HepG2 (cell line): ENCODE measurements around the gene MAP4K3. TPM values are rescaled to one million over a fixed set of nuclear protein-coding genes. Genes with fewer than 3 reads are reported as not detected.

ENCODE experiments used
- GLI4 ChIP-seq: sonication (generic); formaldehyde crosslinking; IDR thresholded peaks from 2 replicates; pipeline ENCODE4 v1.5.1; 2020; ENCODE audit warnings: missing genetic modification reagents, mild to moderate bottlenecking, moderate library complexity, borderline replicate concordance
- HHEX ChIP-seq: IDR thresholded peaks from 2 replicates; pipeline ENCODE4 v1.6.1; 2016; ENCODE audit warnings: control low read depth
- ISL2 ChIP-seq: sonication (generic); formaldehyde crosslinking; IDR thresholded peaks from 2 replicates; pipeline ENCODE4 v1.5.0; 2020; ENCODE audit warnings: missing genetic modification reagents
- NFE2L2 ChIP-seq: fragments of 150-350 bp; IDR thresholded peaks from 2 replicates; pipeline ENCODE4 v1.6.1; 2014; ENCODE audit warnings: low read length
- SMAD3 ChIP-seq: sonication (generic); formaldehyde crosslinking; IDR thresholded peaks from 2 replicates; pipeline ENCODE4 v1.4.0; 2020; ENCODE audit warnings: missing genetic modification reagents
- TSC22D2 ChIP-seq: sonication (generic); formaldehyde crosslinking; IDR thresholded peaks from 2 replicates; pipeline ENCODE4 v1.5.1; 2020; ENCODE audit warnings: missing genetic modification reagents, mild to moderate bottlenecking, borderline replicate concordance
- ZFP36 ChIP-seq: fragments of 150-350 bp; IDR thresholded peaks from 2 replicates; pipeline ENCODE4 v1.6.1; 2018; ENCODE audit warnings: borderline replicate concordance, low read length, low read depth; ENCODE audit not compliant: partially characterized antibody
- ZNF224 ChIP-seq: sonication (generic); formaldehyde crosslinking; IDR thresholded peaks from 2 replicates; pipeline ENCODE4 v1.5.0; 2020; ENCODE audit warnings: mild to moderate bottlenecking, missing genetic modification reagents
- ZNF318 ChIP-seq: sonication (generic); formaldehyde crosslinking; IDR thresholded peaks from 2 replicates; pipeline ENCODE4 v1.4.0; 2020; ENCODE audit warnings: mild to moderate bottlenecking, missing genetic modification reagents
- ZNF773 ChIP-seq: sonication (generic); formaldehyde crosslinking; IDR thresholded peaks from 2 replicates; pipeline ENCODE4 v1.4.0; 2020; ENCODE audit warnings: missing genetic modification reagents, borderline replicate concordance
- polyA plus RNA-seq, 8 experiments: library from polyadenylated mRNA; depleted of rRNA in 3 of 8; stranded (reverse) in 7 of 8; unstranded in 1 of 8; fragments of >200 nt; fragmentation: Illumina TruSeq in 4 of 8; extraction: Trizol in 4 of 8; gene quantifications; 2 replicates each; pipeline versions ENCODE4 v1.2.1 to v1.2.3, GENCODE V29; 2011 to 2016; ENCODE audit warnings: low read depth in 4 of 8, missing spikeins in 1 of 8, mixed read lengths in 1 of 8; ENCODE audit not compliant: insufficient read depth in 1 of 8
- total RNA-seq, 5 experiments: library from RNA; depleted of rRNA; stranded (reverse); fragments of >200 nt; fragmentation: Illumina TruSeq; extraction: Trizol; gene quantifications; 2 replicates each; pipeline ENCODE4 v1.2.3, GENCODE V29; 2016; ENCODE audit warnings: low read depth in 1 of 5

The MAP4K3 gene
- total and polyA plus RNA-seq, 2 of the 13 experiments (the other 11 are each of a cell fraction or from before 2014, with no cell fraction given): 45.9 to 53.2 TPM

- TF ChIP-seq TSC22D2 (CRISPR knock-in tag): no peak
- no peak for TF ChIP-seq ISL2
- TF ChIP-seq SMAD3 (CRISPR knock-in tag): no peak
- TF ChIP-seq GLI4 (CRISPR knock-in tag): no peak
- no peak for TF ChIP-seq ZNF773
- TF ChIP-seq ZFP36: no peak
- no peak for TF ChIP-seq HHEX
- no peak for TF ChIP-seq NFE2L2
- TF ChIP-seq ZNF318: no peak
- no peak for TF ChIP-seq ZNF224 (CRISPR knock-in tag)
Measured at GRCh38 chr2:39213015-39213414, 224.1 kb downstream of the MAP4K3 start (continued).
